ENCODE measurements around the gene TBC1D17.

TBC1D17 gene

GRCh38 chr19:49896863-49897621 is 19.5 kb downstream of the TBC1D17 start, which contains the start of gene IL4I1:
IL4I1 (minus strand) TSS chr19:49896887; CDS start chr19:49896160, 727 bp downstream.
- Histone ChIP-seq H3K4me3 (ENCODE audit: low read length) (peak within 1 kb of the TSS; percentile 53), H3F3A (ENCODE audit: insufficient read depth, low read length) (peaks cover 16% of the 10 kb centered on the region), H3K27ac (ENCODE audit: low read length) (peak within 1 kb of the TSS; percentile 95), H3K79me2 (ENCODE audit: low read length) (no peaks in the 10 kb centered on the region), H3K36me3 (replicated peaks; ENCODE audit: insufficient read depth, low read length) (no peaks in the 10 kb centered on the region), H3K4me1 (ENCODE audit: low read length) (peaks cover 14% of the 10 kb centered on the region), H3K27me3 (replicated peaks; ENCODE audit: insufficient read depth, low read length) (no peaks in the 10 kb centered on the region), H3K9me3 (replicated peaks; ENCODE audit: insufficient read depth, low read length) (no peaks in the 10 kb centered on the region), H3K9me2 (replicated peaks; ENCODE audit: insufficient read depth, low read length) (no peaks in the 10 kb centered on the region), H2AFZ (ENCODE audit: low read length) (peak within 1 kb of the TSS; percentile 61), H4K20me1 (ENCODE audit: insufficient read depth, low read length) (no peaks in the 10 kb centered on the region), H3K4me2 (ENCODE audit: low read depth, low read length) (peak within 1 kb of the TSS; percentile 74), H3K9ac (ENCODE audit: low read length) (peak within 1 kb of the TSS; percentile 74)
- no peak for TF ChIP-seq EZH2phosphoT487 (IDR thresholded peaks at IDR 0.05; ENCODE audit: low read length)
- no peak for TF ChIP-seq CTCF (IDR thresholded peaks at IDR 0.05; ENCODE audit: low read length)
- no peak for TF ChIP-seq EZH2 (optimal IDR thresholded peaks at IDR 0.05; ENCODE audit: low read depth, low read length)
- peak; percentile 75 for DNase-seq

GRCh38 chr19:49904136-49904535 is 26.6 kb downstream of the TBC1D17 start:
- Histone ChIP-seq H2AFZ (ENCODE audit: low read length) (no peak overlapping the region), H3K4me1 (ENCODE audit: low read length) (no peaks in the 10 kb centered on the region), H3K9ac (ENCODE audit: low read length) (no peak overlapping the region), H3F3A (ENCODE audit: insufficient read depth, low read length) (peaks cover 6% of the 10 kb centered on the region; the same call in 1 of the 2 replicates), H3K4me3 (ENCODE audit: low read length) (no peak overlapping the region), H4K20me1 (ENCODE audit: insufficient read depth, low read length) (peaks cover 6% of the 10 kb centered on the region; the same call in 1 of the 2 replicates), H3K27ac (ENCODE audit: low read length) (no peak overlapping the region), H3K9me2 (replicated peaks; ENCODE audit: insufficient read depth, low read length) (no peaks in the 10 kb centered on the region), H3K4me2 (ENCODE audit: low read depth, low read length) (no peak overlapping the region), H3K9me3 (replicated peaks; ENCODE audit: insufficient read depth, low read length) (no peaks in the 10 kb centered on the region), H3K27me3 (replicated peaks; ENCODE audit: insufficient read depth, low read length) (no peaks in the 10 kb centered on the region), H3K36me3 (replicated peaks; ENCODE audit: insufficient read depth, low read length) (peaks cover 12% of the 10 kb centered on the region; the same call in 1 of the 2 replicates), H3K79me2 (ENCODE audit: low read length) (peaks cover 16% of the 10 kb centered on the region)
- no peak for DNase-seq
- TF ChIP-seq EZH2 (optimal IDR thresholded peaks at IDR 0.05; ENCODE audit: low read depth, low read length) (no peak), EZH2phosphoT487 (IDR thresholded peaks at IDR 0.05; ENCODE audit: low read length) (no peak), CTCF (IDR thresholded peaks at IDR 0.05; ENCODE audit: low read length) (no peak)

GRCh38 chr19:49906879-49907564 is 29.5 kb downstream of the TBC1D17 start:
- peaks cover 40% of the 10 kb centered on the region for H3K79me2 ChIP-seq (ENCODE audit: low read length)
- H3K4me1 ChIP-seq (ENCODE audit: low read length) = no peaks in the 10 kb centered on the region
- H3K27me3 ChIP-seq (replicated peaks; ENCODE audit: insufficient read depth, low read length) = no peaks in the 10 kb centered on the region
- H3K9me2 ChIP-seq (replicated peaks; ENCODE audit: insufficient read depth, low read length) = no peaks in the 10 kb centered on the region
- H3K9me3 ChIP-seq (replicated peaks; ENCODE audit: insufficient read depth, low read length) = no peaks in the 10 kb centered on the region
- no peak for DNase-seq
- no peak overlapping the region for H3K4me2 ChIP-seq (ENCODE audit: low read depth, low read length)
- peaks cover 6% of the 10 kb centered on the region; the same call in 1 of the 2 replicates for H4K20me1 ChIP-seq (ENCODE audit: insufficient read depth, low read length)
- no peak overlapping the region for H3K27ac ChIP-seq (ENCODE audit: low read length)
- no peak overlapping the region for H3K9ac ChIP-seq (ENCODE audit: low read length)
- peaks cover 12% of the 10 kb centered on the region; the same call in 1 of the 2 replicates for H3K36me3 ChIP-seq (replicated peaks; ENCODE audit: insufficient read depth, low read length)
- H2AFZ ChIP-seq (ENCODE audit: low read length) = no peak overlapping the region
- TF ChIP-seq EZH2phosphoT487 (IDR thresholded peaks at IDR 0.05; ENCODE audit: low read length) (no peak), CTCF (IDR thresholded peaks at IDR 0.05; ENCODE audit: low read length) (no peak), EZH2 (optimal IDR thresholded peaks at IDR 0.05; ENCODE audit: low read depth, low read length) (no peak)
- H3F3A ChIP-seq (ENCODE audit: insufficient read depth, low read length) = peaks cover 6% of the 10 kb centered on the region; the same call in 1 of the 2 replicates
- H3K4me3 ChIP-seq (ENCODE audit: low read length) = no peak overlapping the region

All from MM.1S (cell line).